ENCODE results near the gene TBC1D9.

Gene TBC1D9

GRCh38 chr4:140640150-140640748 is 115.9 kb downstream of the TBC1D9 start:
- Histone ChIP-seq H3K27ac (ENCODE audit: low read depth, low read length) (no peak overlapping the region), H3K4me3 (ENCODE audit: insufficient read depth, low read length, poor library complexity, severe bottlenecking) (no peak overlapping the region), H3K36me3 (ENCODE audit: low read length) (no peaks in the 10 kb centered on the region), H2AFZ (ENCODE audit: low read depth, low read length, severe bottlenecking) (no peak overlapping the region), H3K79me2 (ENCODE audit: insufficient read depth, low read length) (no peaks in the 10 kb centered on the region), H3K4me2 (ENCODE audit: low read depth, low read length, poor library complexity, severe bottlenecking) (no peak overlapping the region), H3K9ac (ENCODE audit: low read length) (no peak overlapping the region), H4K20me1 (ENCODE audit: low read depth, low read length) (no peaks in the 10 kb centered on the region), H3K9me2 (replicated peaks; ENCODE audit: insufficient read depth, low read length) (no peaks in the 10 kb centered on the region), H3F3A (ENCODE audit: insufficient read depth) (no peaks in the 10 kb centered on the region), H3K27me3 (ENCODE audit: low read length) (no peaks in the 10 kb centered on the region), H3K9me3 (ENCODE audit: insufficient read depth, low read length) (no peaks in the 10 kb centered on the region)
- TF ChIP-seq EZH2phosphoT487 (conservative IDR thresholded peaks at IDR 0.05; ENCODE audit: low read length) (no peak), CTCF (IDR thresholded peaks at IDR 0.05; ENCODE audit: insufficient read depth, low read length, poor library complexity, severe bottlenecking) (no peak)

- Histone ChIP-seq H3F3A (ENCODE audit: insufficient read depth) (no peaks in the 10 kb centered on the region), H3K36me3 (ENCODE audit: low read length) (no peaks in the 10 kb centered on the region), H2AFZ (ENCODE audit: low read depth, low read length, severe bottlenecking) (no peak overlapping the region), H3K79me2 (ENCODE audit: insufficient read depth, low read length) (no peaks in the 10 kb centered on the region), H3K9me3 (ENCODE audit: insufficient read depth, low read length) (no peaks in the 10 kb centered on the region), H3K9me2 (replicated peaks; ENCODE audit: insufficient read depth, low read length) (no peaks in the 10 kb centered on the region), H3K27me3 (ENCODE audit: low read length) (no peaks in the 10 kb centered on the region), H3K4me2 (ENCODE audit: low read depth, low read length, poor library complexity, severe bottlenecking) (no peak overlapping the region), H3K4me3 (ENCODE audit: insufficient read depth, low read length, poor library complexity, severe bottlenecking) (no peak overlapping the region), H3K9ac (ENCODE audit: low read length) (no peak overlapping the region), H4K20me1 (ENCODE audit: low read depth, low read length) (no peaks in the 10 kb centered on the region), H3K27ac (ENCODE audit: low read depth, low read length) (no peak overlapping the region)
- no peak for TF ChIP-seq CTCF (IDR thresholded peaks at IDR 0.05; ENCODE audit: insufficient read depth, low read length, poor library complexity, severe bottlenecking)
- TF ChIP-seq EZH2phosphoT487 (conservative IDR thresholded peaks at IDR 0.05; ENCODE audit: low read length), result no peak
Observed at GRCh38 chr4:140639066-140639465, 117.1 kb downstream of the TBC1D9 start.

DNA sequence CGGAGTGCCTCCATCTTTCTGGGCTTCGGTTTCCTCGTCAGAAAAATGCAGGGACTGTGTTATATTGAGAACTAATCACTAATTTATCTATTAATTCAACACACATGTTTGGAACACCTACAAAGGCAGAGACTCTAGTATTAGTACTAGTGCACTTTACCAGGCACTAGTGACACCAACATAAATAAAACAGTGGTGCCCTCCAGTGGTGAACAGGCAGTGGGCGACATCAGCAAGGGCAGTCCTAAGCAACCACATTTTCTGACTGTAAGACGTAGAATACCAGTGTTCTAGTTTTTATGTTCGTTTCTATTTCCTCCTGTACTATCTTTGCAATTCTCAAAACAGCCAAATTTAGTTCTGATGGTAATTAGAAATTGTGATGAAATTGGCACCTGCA is 118.3 kb downstream of the TBC1D9 start:
- H3K27ac ChIP-seq (ENCODE audit: low read depth, low read length), result no peak overlapping the region
- no peaks in the 10 kb centered on the region for H3F3A ChIP-seq (ENCODE audit: insufficient read depth)
- H3K27me3 ChIP-seq (ENCODE audit: low read length), result no peaks in the 10 kb centered on the region
- H3K79me2 ChIP-seq (ENCODE audit: insufficient read depth, low read length), result no peaks in the 10 kb centered on the region
- peak overlapping the region; percentile 51 for H2AFZ ChIP-seq (ENCODE audit: low read depth, low read length, severe bottlenecking)
- TF ChIP-seq EZH2phosphoT487 (conservative IDR thresholded peaks at IDR 0.05; ENCODE audit: low read length) (no peak), CTCF (IDR thresholded peaks at IDR 0.05; ENCODE audit: insufficient read depth, low read length, poor library complexity, severe bottlenecking) (peak; percentile 46)
- no peaks in the 10 kb centered on the region for H3K9me3 ChIP-seq (ENCODE audit: insufficient read depth, low read length)
- H3K9ac ChIP-seq (ENCODE audit: low read length), result no peak overlapping the region
- H3K4me3 ChIP-seq (ENCODE audit: insufficient read depth, low read length, poor library complexity, severe bottlenecking), result no peak overlapping the region
- no peaks in the 10 kb centered on the region for H4K20me1 ChIP-seq (ENCODE audit: low read depth, low read length)
- H3K4me2 ChIP-seq (ENCODE audit: low read depth, low read length, poor library complexity, severe bottlenecking), result no peak overlapping the region
- no peaks in the 10 kb centered on the region for H3K36me3 ChIP-seq (ENCODE audit: low read length)
- no peaks in the 10 kb centered on the region for H3K9me2 ChIP-seq (replicated peaks; ENCODE audit: insufficient read depth, low read length)

Measured in SU-DHL-6 (cell line).